SK-N-SH treated with all-trans-retinoic acid at 6 μM for 48 hours (cell line): ENCODE data around the gene CIC.

ENCODE experiments used
- ARNTL ChIP-seq: fragments of 450-650 bp; formaldehyde crosslinking; IDR thresholded peaks from 2 replicates; pipeline ENCODE4 v1.5.0; 2020; ENCODE audit warnings: low read depth, mild to moderate bottlenecking, moderate library complexity, borderline replicate concordance
- BACH2 ChIP-seq: fragments of 250-450 bp; sonication (Bioruptor Pico); IDR thresholded peaks from 2 replicates; pipeline ENCODE4 v1.9.0; 2021; ENCODE audit warnings: mild to moderate bottlenecking, borderline replicate concordance
- OSR1 ChIP-seq: fragments of 250-450 bp; sonication (Bioruptor Pico); IDR thresholded peaks from 2 replicates; pipeline ENCODE4 v1.8.0; 2022; ENCODE audit warnings: moderate library complexity, mild to moderate bottlenecking, inconsistent platforms
- RARB ChIP-seq: fragments of 250-450 bp; sonication (Bioruptor Pico); IDR thresholded peaks from 2 replicates; pipeline ENCODE4 v1.8.0; 2021; ENCODE audit warnings: mild to moderate bottlenecking, moderate library complexity
- ZFP3 ChIP-seq: fragments of 250-450 bp; sonication (Bioruptor Pico); IDR thresholded peaks from 2 replicates; pipeline ENCODE4 v1.5.0; 2020; ENCODE audit warnings: mild to moderate bottlenecking, moderate library complexity
- ZNF565 ChIP-seq: fragments of 450-650 bp; formaldehyde crosslinking; conservative IDR thresholded peaks from 2 replicates; pipeline ENCODE4 v1.5.0; 2020; ENCODE audit warnings: low read depth, mild to moderate bottlenecking, moderate library complexity
- ZNF70 ChIP-seq: fragments of 450-650 bp; formaldehyde crosslinking; IDR thresholded peaks from 2 replicates; pipeline ENCODE4 v1.5.0; 2020; ENCODE audit warnings: mild to moderate bottlenecking, moderate library complexity
- ZNF8 ChIP-seq: fragments of 450-650 bp; formaldehyde crosslinking; IDR thresholded peaks from 2 replicates; pipeline ENCODE4 v1.5.0; 2020; ENCODE audit warnings: mild to moderate bottlenecking, moderate library complexity
- TF ChIP-seq, protein P1 (sequence below): fragments of 250-450 bp; sonication (Bioruptor Pico); IDR thresholded peaks from 2 replicates; pipeline ENCODE4 v1.8.0; 2020; ENCODE audit warnings: mild to moderate bottlenecking, moderate library complexity, borderline replicate concordance
- TF ChIP-seq, protein P2 (sequence below): fragments of 250-450 bp; sonication (Bioruptor Pico); IDR thresholded peaks from 2 replicates; pipeline ENCODE4 v1.5.0; 2020; ENCODE audit warnings: mild to moderate bottlenecking, moderate library complexity

DNA sequence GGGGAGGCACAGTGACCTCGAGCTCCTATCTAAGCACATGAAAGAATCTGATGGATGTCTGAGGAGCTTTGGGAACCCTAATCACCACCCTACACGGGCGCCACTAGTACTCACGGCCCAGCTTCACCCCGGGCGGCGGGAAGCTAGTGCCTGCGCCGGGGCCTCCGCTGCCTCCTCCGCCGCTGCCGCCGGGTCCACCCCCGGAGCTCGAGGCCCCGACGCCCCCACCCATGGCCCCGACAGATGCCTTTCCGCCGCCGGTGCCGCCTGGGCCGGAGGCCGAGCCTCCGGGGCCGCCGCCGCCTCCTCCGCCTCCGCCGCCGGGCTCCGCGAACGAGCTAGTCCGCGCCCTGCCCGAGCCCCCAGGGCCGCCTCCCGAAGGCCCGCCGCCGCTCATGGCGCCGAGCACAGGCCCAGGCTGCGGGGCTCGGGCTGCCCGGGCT lies 27.0 kb upstream of the CIC start:
- no peak for TF ChIP-seq ZNF8 (CRISPR knock-in tag)
- TF ChIP-seq, protein P1, sequence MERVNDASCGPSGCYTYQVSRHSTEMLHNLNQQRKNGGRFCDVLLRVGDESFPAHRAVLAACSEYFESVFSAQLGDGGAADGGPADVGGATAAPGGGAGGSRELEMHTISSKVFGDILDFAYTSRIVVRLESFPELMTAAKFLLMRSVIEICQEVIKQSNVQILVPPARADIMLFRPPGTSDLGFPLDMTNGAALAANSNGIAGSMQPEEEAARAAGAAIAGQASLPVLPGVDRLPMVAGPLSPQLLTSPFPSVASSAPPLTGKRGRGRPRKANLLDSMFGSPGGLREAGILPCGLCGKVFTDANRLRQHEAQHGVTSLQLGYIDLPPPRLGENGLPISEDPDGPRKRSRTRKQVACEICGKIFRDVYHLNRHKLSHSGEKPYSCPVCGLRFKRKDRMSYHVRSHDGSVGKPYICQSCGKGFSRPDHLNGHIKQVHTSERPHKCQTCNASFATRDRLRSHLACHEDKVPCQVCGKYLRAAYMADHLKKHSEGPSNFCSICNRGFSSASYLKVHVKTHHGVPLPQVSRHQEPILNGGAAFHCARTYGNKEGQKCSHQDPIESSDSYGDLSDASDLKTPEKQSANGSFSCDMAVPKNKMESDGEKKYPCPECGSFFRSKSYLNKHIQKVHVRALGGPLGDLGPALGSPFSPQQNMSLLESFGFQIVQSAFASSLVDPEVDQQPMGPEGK (CRISPR knock-in tag), result no peak
- TF ChIP-seq ZFP3, result no peak
- TF ChIP-seq, protein P2, sequence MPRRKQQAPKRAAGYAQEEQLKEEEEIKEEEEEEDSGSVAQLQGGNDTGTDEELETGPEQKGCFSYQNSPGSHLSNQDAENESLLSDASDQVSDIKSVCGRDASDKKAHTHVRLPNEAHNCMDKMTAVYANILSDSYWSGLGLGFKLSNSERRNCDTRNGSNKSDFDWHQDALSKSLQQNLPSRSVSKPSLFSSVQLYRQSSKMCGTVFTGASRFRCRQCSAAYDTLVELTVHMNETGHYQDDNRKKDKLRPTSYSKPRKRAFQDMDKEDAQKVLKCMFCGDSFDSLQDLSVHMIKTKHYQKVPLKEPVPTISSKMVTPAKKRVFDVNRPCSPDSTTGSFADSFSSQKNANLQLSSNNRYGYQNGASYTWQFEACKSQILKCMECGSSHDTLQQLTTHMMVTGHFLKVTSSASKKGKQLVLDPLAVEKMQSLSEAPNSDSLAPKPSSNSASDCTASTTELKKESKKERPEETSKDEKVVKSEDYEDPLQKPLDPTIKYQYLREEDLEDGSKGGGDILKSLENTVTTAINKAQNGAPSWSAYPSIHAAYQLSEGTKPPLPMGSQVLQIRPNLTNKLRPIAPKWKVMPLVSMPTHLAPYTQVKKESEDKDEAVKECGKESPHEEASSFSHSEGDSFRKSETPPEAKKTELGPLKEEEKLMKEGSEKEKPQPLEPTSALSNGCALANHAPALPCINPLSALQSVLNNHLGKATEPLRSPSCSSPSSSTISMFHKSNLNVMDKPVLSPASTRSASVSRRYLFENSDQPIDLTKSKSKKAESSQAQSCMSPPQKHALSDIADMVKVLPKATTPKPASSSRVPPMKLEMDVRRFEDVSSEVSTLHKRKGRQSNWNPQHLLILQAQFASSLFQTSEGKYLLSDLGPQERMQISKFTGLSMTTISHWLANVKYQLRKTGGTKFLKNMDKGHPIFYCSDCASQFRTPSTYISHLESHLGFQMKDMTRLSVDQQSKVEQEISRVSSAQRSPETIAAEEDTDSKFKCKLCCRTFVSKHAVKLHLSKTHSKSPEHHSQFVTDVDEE (CRISPR knock-in tag), result no peak
- TF ChIP-seq OSR1, result no peak
- TF ChIP-seq BACH2 (CRISPR knock-in tag), result no peak
- TF ChIP-seq ARNTL (CRISPR knock-in tag), result no peak
- no peak for TF ChIP-seq RARB
- TF ChIP-seq ZNF70, result no peak
- TF ChIP-seq ZNF565 (CRISPR knock-in tag), result no peak
